ENCODE measurements around the gene NUP93.
A peak's percentile ranks its signal among the peaks of the same experiment; 100 is the strongest.

Gene NUP93

GRCh38 chr16:56729735-56730662 lies at the start of gene NUP93:
NUP93 (plus strand) TSS chr16:56730129; CDS start chr16:56748248, 18,119 bp downstream.
- peak; percentile 73 to 75 for DNase-seq (ENCODE audit: low read depth in 2 of 2, low spot score in 1 of 2)

- peak; percentile 64 to 75 for DNase-seq (ENCODE audit: low read depth in 2 of 2, low spot score in 1 of 2)
Measured at GRCh38 chr16:56681939-56682702, 47.8 kb upstream of the NUP93 start, which contains the start of gene MT1X. MT1X (plus strand) TSS chr16:56682470; CDS start chr16:56682541, 71 bp downstream.

- DNase-seq (ENCODE audit: low read depth in 2 of 2, low spot score in 1 of 2), result no peak
Measured at GRCh38 chr16:56682703-56683397, 47.1 kb upstream of the NUP93 start.

GRCh38 chr16:56683424-56684172 lies 46.3 kb upstream of the NUP93 start:
- DNase-seq (ENCODE audit: low read depth in 2 of 2, low spot score in 1 of 2), result no peak

GRCh38 chr16:56684256-56684925 lies 45.5 kb upstream of the NUP93 start:
- DNase-seq (ENCODE audit: low read depth in 2 of 2, low spot score in 1 of 2), result no peak

GRCh38 chr16:56684926-56685590 lies 44.9 kb upstream of the NUP93 start:
- DNase-seq (ENCODE audit: low read depth in 2 of 2, low spot score in 1 of 2), result no peak

GRCh38 chr16:56686758-56687157 lies 43.2 kb upstream of the NUP93 start:
- DNase-seq (ENCODE audit: low read depth in 2 of 2, low spot score in 1 of 2), result no peak

- DNase-seq (ENCODE audit: low read depth in 2 of 2, low spot score in 1 of 2), result no peak
Measured at GRCh38 chr16:56688762-56689161, 41.2 kb upstream of the NUP93 start.

- DNase-seq (ENCODE audit: low read depth in 2 of 2, low spot score in 1 of 2), result no peak
Measured at GRCh38 chr16:56689171-56689570, 40.8 kb upstream of the NUP93 start.

- no peak for DNase-seq (ENCODE audit: low read depth in 2 of 2, low spot score in 1 of 2)
Measured at GRCh38 chr16:56690420-56691122, 39.4 kb upstream of the NUP93 start.

- DNase-seq (ENCODE audit: low read depth in 2 of 2, low spot score in 1 of 2), result no peak
Measured at GRCh38 chr16:56691885-56692284, 38.0 kb upstream of the NUP93 start.

- DNase-seq (ENCODE audit: low read depth in 2 of 2, low spot score in 1 of 2), result no peak
Measured at GRCh38 chr16:56695246-56695645, 34.7 kb upstream of the NUP93 start.

- DNase-seq (ENCODE audit: low read depth in 2 of 2, low spot score in 1 of 2), result no peak
Measured at GRCh38 chr16:56697456-56698155, 32.3 kb upstream of the NUP93 start.

GRCh38 chr16:56700195-56700594 lies 29.7 kb upstream of the NUP93 start:
- no peak for DNase-seq (ENCODE audit: low read depth in 2 of 2, low spot score in 1 of 2)

GRCh38 chr16:56700631-56701030 lies 29.3 kb upstream of the NUP93 start:
- no peak for DNase-seq (ENCODE audit: low read depth in 2 of 2, low spot score in 1 of 2)

GRCh38 chr16:56701534-56701933 lies 28.4 kb upstream of the NUP93 start:
- no peak for DNase-seq (ENCODE audit: low read depth in 2 of 2, low spot score in 1 of 2)

GRCh38 chr16:56702836-56703235 lies 27.1 kb upstream of the NUP93 start:
- DNase-seq (ENCODE audit: low read depth in 2 of 2, low spot score in 1 of 2), result no peak

Data from stimulated activated CD8-positive, alpha-beta memory T cell treated with anti-CD3 and anti-CD28 coated beads, Interleukin-4, amount 100 ng/mL, for 1 hour (primary cell).